Smooth muscle cell of the brain vasculature (primary cell): Measurements from ENCODE around the gene CHST8.

Experiments used
- DNase-seq: peaks from one replicate; pipeline ENCODE4 v3.0.0-alpha.2; 2012; ENCODE audit warnings: low read depth, low spot score

Gene CHST8

DNA sequence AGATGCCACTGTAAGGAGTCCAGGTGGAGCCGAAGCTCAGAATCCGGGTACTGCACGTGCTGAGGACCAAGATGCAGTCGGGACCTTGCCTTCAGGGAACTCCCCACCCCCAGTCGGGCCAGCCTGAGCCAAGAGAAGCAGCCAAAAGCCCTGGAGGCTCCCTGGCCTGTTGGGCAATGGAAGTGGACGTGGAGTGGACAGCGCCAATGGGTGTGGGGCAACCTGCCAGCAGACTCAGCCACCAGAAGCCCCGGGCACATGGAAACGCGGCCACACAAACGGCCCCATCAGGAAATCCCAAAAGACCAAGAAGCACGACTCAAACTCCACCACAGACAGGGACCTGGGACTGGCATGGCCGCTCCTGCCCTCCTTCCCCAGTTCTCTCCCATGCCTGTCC lies 144.9 kb downstream of the CHST8 start:
- DNase-seq: no peak

- DNase-seq: no peak
Measured at GRCh38 chr19:33767898-33768413, 146.2 kb downstream of the CHST8 start.

DNA sequence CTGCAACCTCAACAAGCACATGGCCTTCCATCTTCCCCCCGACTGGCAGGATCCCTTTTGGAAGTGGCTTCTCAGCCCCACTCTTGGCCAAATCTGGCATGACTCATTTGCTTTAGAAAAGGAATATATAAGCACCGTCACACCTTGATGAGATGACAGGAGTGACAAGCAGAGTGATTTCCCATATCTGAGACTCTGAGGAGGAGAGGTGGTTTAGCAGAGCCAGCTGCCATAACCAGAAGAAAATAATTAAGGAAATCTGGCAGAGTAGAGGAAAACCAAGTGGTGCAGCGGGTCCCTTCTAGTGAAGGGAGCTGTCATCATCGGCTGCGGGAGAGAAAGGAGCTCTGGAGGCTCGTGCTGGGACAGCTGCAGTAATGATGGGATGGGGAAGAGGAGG lies 147.5 kb downstream of the CHST8 start:
- no peak for DNase-seq

GRCh38 chr19:33770107-33770506 lies 148.4 kb downstream of the CHST8 start:
- DNase-seq: no peak

GRCh38 chr19:33771384-33772101 lies 149.8 kb downstream of the CHST8 start:
- DNase-seq: no peak

- DNase-seq: no peak
Measured at GRCh38 chr19:33772102-33772857, 150.5 kb downstream of the CHST8 start.

DNA sequence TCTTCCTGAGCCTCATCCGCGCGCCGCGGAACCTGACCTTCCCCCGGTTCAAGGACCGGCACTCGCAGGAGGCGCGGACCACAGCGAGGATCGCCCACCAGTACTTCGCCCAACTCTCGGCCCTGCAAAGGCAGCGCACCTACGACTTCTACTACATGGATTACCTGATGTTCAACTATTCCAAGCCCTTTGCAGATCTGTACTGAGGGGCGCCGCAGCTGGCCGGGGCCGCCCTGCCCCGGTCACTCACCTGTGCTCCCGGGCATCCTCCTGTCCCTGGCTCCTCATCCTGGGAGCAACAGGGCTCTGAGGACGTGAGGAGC lies 151.1 kb downstream of the CHST8 start:
- no peak for DNase-seq

GRCh38 chr19:33773704-33774624 lies 152.2 kb downstream of the CHST8 start:
- no peak for DNase-seq

GRCh38 chr19:33774751-33775150 lies 153.0 kb downstream of the CHST8 start:
- DNase-seq: no peak

DNA sequence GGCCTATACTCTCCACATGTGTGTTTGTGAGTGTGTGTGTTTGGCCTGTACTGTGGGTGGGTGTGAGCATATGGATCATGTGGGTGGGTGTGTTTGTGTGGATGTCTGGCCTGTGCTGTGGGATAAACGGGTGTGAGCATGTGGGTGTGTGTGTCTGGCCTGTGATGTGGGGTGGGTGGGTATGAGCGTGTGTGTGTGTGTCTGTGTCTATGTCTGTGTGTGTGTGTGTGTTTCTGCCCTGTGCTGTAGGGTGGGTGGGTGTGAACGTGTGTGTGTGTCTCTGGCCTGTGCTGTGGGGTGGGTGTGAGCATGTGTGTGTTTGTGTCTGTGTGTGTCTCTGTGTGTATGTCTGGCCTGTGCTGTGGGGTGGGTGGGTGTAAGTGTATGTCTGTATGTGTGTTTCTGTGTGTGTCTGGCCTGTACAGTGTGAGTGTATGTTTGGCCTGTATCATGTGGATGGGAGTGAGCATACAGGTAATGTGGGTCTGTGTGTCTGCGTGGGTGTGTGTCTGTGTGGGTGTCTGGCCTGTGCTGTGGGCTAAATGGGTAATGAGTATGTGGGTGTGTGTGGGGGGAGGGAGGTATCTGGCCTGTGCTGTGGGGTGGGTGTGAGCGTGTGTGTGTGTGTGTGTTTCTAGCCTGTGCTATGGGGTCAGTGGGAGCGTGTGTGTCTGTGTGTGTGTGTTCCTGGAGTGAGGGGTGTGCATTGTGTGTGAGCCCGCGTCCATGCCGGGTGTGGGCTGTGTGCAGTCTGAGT lies 154.2 kb downstream of the CHST8 start:
- no peak for DNase-seq

DNA sequence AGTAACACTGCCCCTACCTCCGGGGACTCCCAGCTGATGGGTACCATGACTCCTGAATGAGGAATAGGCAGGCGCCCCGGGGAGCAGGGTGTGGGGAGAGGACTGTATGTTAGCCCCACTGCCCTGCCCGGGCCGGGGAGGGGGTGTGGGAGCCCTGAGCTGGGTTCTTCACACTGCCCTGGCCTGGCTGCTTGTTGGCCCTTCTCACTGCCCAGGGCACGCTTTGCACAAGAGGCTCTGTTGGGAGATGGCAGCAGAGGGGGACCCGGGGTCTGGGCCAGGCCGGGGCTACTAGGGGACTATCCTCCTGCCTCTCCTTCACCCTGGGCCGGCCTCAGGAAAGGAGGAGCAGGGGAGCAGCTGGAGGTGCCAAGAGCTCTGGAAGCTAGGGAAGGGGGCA lies 155.6 kb downstream of the CHST8 start:
- no peak for DNase-seq

DNA sequence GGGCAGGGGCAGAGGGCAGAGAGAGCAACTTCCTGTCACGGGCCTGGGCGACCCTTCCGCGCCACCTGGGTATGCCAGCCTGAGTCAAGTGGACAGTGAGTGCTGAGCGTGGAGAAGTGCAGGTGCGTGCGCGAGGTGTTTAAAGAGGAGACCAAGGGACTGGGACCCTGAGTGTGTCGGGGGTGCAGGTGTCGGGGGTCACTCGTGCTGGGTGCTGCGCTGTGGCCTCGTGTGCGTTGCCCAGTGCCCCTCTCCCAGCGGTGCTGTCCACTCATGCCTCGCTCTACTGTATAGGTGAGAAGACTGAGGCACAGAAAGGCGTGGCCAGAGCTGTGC lies 156.0 kb downstream of the CHST8 start:
- no peak for DNase-seq

- no peak for DNase-seq
Measured at GRCh38 chr19:33778089-33778791, 156.5 kb downstream of the CHST8 start.

- no peak for DNase-seq
Measured at GRCh38 chr19:33779849-33780248, 158.1 kb downstream of the CHST8 start.

DNA sequence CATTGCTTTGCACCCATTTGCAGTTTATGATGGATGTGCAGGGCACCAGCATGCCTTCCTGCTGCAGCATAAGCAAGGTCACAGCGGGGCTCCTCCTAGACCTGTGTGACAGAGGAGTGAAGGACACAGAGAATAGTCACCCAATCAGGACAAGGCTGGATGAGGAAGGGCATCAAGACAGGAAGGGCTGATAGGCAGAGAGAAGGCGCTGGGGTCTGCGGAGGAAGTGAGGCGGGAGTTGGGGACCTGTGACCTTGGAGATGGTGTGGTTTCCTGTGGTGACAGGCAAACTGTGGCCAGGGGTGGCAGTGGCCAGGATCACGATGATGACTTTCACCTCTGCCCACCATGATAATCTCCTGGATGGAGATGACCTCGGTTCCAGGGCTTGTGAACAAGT lies 158.5 kb downstream of the CHST8 start:
- no peak for DNase-seq

- no peak for DNase-seq
Measured at GRCh38 chr19:33780746-33781145, 159.0 kb downstream of the CHST8 start.

- no peak for DNase-seq
Measured at GRCh38 chr19:33781415-33781935, 159.7 kb downstream of the CHST8 start.

DNA sequence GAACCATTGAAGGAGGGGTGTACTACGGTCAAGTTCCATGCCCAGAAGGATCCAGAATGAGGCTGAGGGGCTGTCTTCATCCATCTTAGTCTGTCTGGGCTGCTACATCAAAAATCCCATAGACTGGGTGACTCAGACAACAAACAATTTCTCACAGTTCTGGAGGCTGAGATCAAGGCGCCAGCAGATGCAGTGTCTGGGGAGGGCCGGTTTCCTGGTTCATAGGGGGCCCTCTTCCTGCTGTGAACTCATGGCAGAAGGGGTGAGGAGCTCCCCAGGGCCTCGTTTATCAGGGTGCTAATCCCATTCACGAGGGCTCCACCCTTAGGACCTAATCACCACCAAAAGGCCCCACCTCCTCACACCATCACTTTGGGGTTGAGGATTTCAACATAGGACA lies 160.2 kb downstream of the CHST8 start:
- DNase-seq: no peak

DNA sequence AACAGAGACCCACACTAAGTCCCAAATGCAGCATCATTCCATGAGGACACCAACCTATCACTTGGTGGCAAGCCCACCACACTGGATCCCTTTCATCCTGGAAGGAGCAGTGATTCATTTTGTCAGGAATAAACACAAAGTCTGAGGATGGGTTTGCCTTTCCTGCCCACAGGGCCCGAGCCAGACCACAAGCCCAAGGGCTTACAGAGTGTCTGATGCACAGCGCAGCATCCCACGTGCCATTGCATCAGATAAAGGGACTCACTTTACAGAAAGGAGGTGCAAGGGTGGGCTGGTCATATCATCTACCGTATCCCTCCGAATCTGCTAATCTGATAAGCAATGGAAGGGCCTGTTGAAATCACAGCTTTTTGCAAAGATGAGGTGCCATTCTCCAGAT lies 162.7 kb downstream of the CHST8 start:
- DNase-seq: no peak

GRCh38 chr19:33785795-33786194 lies 164.0 kb downstream of the CHST8 start:
- DNase-seq: no peak

DNA sequence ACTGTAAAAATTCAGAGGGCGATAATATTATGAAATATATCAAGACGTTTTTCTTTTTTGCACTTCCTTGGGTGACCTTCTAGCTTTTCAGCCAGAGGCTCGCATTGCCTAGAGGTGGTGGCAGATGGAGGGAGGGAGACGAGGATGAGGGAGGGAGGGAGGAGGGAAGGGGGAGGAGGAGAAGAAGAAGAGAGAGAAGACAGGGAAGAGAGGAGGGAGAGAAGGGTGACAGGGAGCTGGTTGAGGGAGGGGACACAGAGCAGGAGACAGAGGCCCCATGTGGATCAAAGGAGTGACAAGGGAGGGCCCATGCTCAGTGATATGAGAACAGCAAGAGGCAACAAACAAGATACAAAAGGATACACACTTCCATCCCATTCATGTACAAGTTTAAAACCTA lies 166.9 kb downstream of the CHST8 start:
- no peak for DNase-seq
